ENCODE data around the gene ALOX5AP.

The ALOX5AP gene

DNA sequence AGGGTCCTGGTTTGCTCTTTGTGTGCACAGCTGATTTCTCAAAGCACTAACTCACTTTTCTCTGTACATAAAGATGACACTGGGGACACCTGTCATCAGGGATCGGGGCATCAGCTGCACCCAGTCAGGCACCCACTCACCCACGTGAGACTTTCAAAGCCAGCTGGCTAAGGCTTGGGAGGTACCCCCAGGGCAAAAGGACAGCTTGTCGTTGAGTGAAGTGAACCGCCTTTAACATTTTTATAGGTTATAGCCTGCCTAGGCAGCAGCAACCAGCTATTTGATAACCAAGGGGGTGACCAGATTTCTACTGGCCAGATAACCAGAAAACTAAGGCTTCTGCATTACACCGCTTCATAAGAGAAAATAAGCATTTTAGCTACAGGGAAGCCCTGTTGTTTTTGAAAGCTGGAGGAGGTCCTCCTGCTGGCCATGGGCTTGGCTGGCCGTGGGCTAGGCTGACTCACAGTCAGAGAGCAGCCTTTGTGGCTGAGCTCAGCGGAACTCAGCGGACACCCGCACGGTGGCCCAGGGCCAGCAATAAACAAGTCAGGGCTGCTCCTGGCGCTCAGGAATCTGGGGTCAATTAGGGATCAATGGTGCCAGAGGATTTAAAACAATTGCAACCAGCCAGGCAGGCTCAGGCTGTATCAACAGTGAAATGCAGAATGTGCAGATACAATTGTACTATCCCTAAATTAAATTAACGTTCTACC is 57.1 kb downstream of the ALOX5AP start:
- no peak overlapping the region for H3K4me3 ChIP-seq (replicated peaks in 1 of 2; ENCODE audit: low read depth in 2 of 2, low read length in 2 of 2)
- TF ChIP-seq, protein P1, sequence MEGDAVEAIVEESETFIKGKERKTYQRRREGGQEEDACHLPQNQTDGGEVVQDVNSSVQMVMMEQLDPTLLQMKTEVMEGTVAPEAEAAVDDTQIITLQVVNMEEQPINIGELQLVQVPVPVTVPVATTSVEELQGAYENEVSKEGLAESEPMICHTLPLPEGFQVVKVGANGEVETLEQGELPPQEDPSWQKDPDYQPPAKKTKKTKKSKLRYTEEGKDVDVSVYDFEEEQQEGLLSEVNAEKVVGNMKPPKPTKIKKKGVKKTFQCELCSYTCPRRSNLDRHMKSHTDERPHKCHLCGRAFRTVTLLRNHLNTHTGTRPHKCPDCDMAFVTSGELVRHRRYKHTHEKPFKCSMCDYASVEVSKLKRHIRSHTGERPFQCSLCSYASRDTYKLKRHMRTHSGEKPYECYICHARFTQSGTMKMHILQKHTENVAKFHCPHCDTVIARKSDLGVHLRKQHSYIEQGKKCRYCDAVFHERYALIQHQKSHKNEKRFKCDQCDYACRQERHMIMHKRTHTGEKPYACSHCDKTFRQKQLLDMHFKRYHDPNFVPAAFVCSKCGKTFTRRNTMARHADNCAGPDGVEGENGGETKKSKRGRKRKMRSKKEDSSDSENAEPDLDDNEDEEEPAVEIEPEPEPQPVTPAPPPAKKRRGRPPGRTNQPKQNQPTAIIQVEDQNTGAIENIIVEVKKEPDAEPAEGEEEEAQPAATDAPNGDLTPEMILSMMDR (IDR thresholded peaks at IDR 0.05; ENCODE audit: low read depth, low read length), result peak; percentile 76
- DNase-seq (ENCODE audit: low read depth in 2 of 2), result peak; percentile 92 to 95

DNA sequence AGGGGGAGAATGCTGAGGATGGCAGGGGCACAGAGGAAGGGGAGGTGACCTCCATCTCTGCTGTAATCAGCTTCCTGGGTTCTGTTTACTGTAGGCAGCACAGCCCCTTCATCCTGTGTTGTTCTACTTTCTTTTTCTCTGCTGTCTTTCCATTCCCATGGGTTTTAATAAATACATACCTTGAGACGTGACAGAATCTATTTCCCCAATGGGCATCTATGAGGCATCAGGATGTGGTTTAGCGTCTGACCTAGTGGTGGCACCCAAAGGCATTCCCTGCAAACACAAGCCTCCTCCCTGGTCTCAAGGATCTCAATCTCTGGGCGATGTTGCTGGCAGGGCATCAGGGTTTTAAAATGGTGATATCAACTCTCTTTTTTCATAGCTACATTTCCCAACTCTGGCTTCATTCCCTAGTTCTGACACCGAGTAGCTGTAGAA is 60.8 kb downstream of the ALOX5AP start:
- peak; percentile 62 to 80 for DNase-seq (ENCODE audit: low read depth in 2 of 2)

DNA sequence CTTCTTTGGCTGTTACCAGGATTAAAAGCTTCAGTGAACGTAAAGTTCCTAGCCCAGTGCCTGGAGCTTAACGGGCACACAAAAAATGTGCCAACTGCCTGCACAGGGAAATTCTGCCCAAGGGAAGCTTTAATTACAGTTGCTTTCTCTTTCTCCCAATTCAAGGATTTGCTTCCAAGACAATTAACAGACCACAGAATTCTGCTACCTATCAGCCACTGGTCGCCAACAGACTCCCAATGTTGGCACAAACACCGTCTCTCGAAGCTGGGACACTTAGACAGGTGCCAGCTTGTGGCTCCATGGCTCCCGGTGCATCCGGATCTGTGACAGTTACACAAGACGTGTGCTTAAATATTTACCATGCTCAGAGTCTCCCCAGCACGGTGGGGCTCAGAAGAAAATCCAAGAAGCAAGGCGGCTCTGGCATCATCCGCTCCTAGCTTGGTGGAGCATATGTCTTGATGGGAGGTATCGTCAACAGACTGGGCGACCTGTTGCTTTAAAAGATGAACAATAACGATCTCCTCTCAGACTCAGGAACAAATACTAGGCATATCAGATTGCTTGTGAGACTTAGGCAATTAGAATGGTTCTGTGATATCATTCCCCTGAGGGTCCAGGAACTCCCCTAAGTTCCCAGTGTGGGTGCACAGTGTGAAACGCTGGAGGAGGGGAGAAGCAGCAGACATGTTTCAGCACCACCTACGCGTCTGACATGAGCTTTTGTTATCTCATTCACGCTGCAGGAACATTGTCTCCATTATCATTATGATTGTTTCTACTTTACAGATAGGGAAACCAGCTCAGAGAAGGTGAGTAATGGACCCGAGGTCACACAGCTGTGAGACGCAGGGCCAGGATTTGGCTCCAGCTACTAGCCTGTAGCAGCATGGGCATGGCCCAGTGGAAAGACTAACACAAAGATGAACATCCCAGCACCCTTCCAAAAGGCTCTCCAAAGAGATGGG is 61.6 kb downstream of the ALOX5AP start:
- peak; percentile 18 to 25 for DNase-seq (ENCODE audit: low read depth in 2 of 2)
- H3K4me3 ChIP-seq (replicated peaks in 1 of 2; ENCODE audit: low read depth in 2 of 2, low read length in 2 of 2), result no peak overlapping the region

More for the DNA sequence above, 60.8 kb downstream of the ALOX5AP start:
- no peak overlapping the region for H3K4me3 ChIP-seq (replicated peaks in 1 of 2; ENCODE audit: low read depth in 2 of 2, low read length in 2 of 2)
- TF ChIP-seq, protein P1 (IDR thresholded peaks at IDR 0.05; ENCODE audit: low read depth, low read length), result no peak

DNA sequence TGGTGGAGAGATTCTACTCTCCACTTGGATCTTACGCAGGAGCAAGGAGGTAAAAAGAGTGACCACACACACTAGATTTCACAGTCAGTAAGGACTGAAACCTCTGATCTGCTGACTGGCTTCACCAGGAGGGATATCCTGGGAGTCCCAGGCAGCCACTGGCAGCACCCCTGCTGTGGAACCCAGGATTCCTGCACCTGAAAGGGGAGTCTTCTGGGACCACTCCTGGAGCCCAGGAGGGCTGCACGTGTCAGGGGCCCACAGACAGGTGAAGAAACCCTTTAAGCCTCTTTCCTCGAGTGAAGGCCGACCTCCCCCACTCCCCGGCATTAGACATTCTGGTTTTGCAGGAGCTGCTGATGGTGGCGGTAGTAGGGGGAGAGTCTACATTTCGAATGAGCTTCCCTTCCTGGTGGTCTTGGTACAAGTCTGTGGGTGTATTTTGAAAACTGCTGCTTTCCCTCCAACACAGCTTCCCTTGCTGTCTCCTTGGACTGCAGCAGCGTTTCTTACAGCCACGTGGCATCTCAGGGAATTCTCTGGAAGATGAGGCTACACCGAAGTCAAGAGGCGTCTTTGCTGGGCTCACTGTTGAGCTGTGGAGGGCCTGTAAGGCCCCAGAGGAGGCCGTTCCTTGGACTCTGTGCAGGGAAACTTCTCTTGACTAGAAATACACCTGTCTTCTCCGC is 62.6 kb downstream of the ALOX5AP start:
- no peak for DNase-seq (ENCODE audit: low read depth in 2 of 2)
- H3K4me3 ChIP-seq (replicated peaks in 1 of 2; ENCODE audit: low read depth in 2 of 2, low read length in 2 of 2), result no peak overlapping the region
- TF ChIP-seq, protein P1 (IDR thresholded peaks at IDR 0.05; ENCODE audit: low read depth, low read length), result no peak

More for the DNA sequence above, 61.6 kb downstream of the ALOX5AP start:
- TF ChIP-seq, protein P1 (IDR thresholded peaks at IDR 0.05; ENCODE audit: low read depth, low read length), result no peak

DNA sequence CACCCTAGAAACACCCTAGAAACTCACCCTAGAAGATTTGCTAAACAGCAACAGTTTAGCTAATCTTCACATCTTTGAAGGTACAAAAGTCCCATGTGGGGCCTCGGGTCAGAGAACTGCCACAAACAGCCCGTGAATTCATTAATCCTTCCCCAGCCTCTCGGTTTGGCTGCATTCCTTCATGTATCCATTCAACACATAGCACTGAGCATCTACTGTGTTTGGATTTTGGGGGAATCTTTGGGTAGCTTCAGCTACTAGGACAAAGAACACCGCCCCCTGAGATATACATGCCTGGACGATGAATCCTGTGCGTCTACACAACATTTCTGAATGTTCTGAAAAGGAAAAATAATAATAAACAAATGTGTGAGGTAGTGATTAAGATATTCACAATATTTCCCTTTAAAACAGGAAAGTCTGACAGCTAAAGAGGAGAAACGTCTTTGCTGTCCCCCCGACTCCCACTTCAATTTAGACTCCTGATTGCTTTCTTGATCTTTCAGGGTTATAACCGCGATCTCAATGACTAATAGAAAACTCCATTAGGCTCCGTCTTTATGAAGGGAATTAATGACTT is 63.5 kb downstream of the ALOX5AP start:
- DNase-seq (ENCODE audit: low read depth in 2 of 2), result peak in 1 of 2 donors; percentile 13
- H3K4me3 ChIP-seq (replicated peaks in 1 of 2; ENCODE audit: low read depth in 2 of 2, low read length in 2 of 2), result no peak overlapping the region
- TF ChIP-seq, protein P1 (IDR thresholded peaks at IDR 0.05; ENCODE audit: low read depth, low read length), result no peak

DNA sequence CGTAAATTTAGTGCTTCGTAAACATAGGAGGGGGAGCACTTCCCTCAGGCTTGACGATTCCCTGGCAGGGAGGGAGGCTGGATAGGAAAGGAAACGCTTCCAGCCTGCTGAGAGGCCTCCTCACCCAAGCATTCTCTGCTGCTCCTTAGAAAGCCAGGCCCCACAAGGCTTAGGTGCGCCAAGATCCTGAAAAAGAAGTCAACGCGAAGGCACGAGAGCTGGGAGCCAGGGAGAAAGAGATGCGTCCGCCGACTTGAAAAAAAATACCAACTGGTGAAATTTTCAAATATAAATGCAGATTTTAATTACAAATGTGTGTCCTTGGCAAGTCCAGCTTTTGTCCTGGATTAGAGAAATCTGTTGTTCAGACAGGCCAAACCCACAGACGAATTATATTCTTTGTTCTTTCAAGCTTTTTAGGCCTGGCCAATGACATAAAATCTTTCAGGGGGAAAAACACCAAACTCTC is 64.0 kb downstream of the ALOX5AP start:
- no peak for DNase-seq (ENCODE audit: low read depth in 2 of 2)
- no peak overlapping the region for H3K4me3 ChIP-seq (replicated peaks in 1 of 2; ENCODE audit: low read depth in 2 of 2, low read length in 2 of 2)
- TF ChIP-seq, protein P1 (IDR thresholded peaks at IDR 0.05; ENCODE audit: low read depth, low read length), result no peak
